Measurements from ENCODE around the gene KXD1. TPM values are rescaled to one million over a fixed set of nuclear protein-coding genes. Genes with fewer than 3 reads are reported as not detected.

Gene KXD1
- polyA plus RNA-seq, 1 of the 3 experiments (the other 2 are of a cell fraction) = 151 TPM

- Histone ChIP-seq H3K9me3 (no peaks in the 10 kb centered on the region), H3K9ac (no peak overlapping the region), H4K20me1 (ENCODE audit: insufficient read depth) (peaks cover 100% of the 10 kb centered on the region), H3F3A (replicated peaks; ENCODE audit: insufficient read depth) (no peaks in the 10 kb centered on the region), H3K79me2 (ENCODE audit: insufficient read depth) (peaks cover 98% of the 10 kb centered on the region), H2AFZ (ENCODE audit: low read depth) (no peak overlapping the region), H3K36me3 (replicated peaks in 1 of 2; ENCODE audit: control insufficient read depth in 1 of 2, insufficient read depth in 2 of 2, low read length in 1 of 2) (no peaks in the 10 kb centered on the region), H3K27me3 (ENCODE audit: insufficient read depth) (no peaks in the 10 kb centered on the region), H3K4me2 (no peak overlapping the region), H3K4me3 (ENCODE audit: low read depth in 2 of 2, low read length in 1 of 2) (no peak overlapping the region), H3K4me1 (ENCODE audit: control insufficient read depth in 1 of 2, insufficient read depth in 2 of 2, low read depth in 1 of 2, low read length in 1 of 2) (peaks cover 0 to 53% of the 10 kb centered on the region in 2 experiments; a peak in 1 of 4 replicates), H3K27ac (ENCODE audit: low read depth in 2 of 2, low read length in 1 of 2) (no peak overlapping the region; a peak in 1 of 4 replicates), H3K9me2 (no peaks in the 10 kb centered on the region)
- ChIA-PET CTCF (interaction anchor here (1.2 to 5.1 kb wide), 4 partner anchors 12 to 47 kb away, joined by 3 to 58 read pairs (median 8); partner anchors contain the start of gene ELL), POLR2A (interaction anchor here (0.9 kb wide), 2 partner anchors 10 to 12 kb away, joined by 3 read pairs; no protein-coding TSS in a partner anchor)
- DNase-seq = no peak
- TF ChIP-seq RFX5 (IDR thresholded peaks at IDR 0.05; ENCODE audit: low read length) (no peak), MEF2A (IDR thresholded peaks at IDR 0.05; ENCODE audit: borderline replicate concordance, low read depth) (no peak), FOXM1 (IDR thresholded peaks at IDR 0.05; ENCODE audit: low read depth) (no peak), TAF1 (IDR thresholded peaks at IDR 0.05; ENCODE audit: borderline replicate concordance, low read depth, low read length) (no peak), FOSL2 (IDR thresholded peaks at IDR 0.05; ENCODE audit: borderline replicate concordance, low read depth) (no peak), MXI1 (IDR thresholded peaks at IDR 0.05; ENCODE audit: low read depth, low read length) (no peak), GATA2 (CRISPR knock-in tag; IDR thresholded peaks at IDR 0.05) (no peak), YY1 (IDR thresholded peaks at IDR 0.05; ENCODE audit: low read depth) (no peak), SMC3 (IDR thresholded peaks at IDR 0.05; ENCODE audit: low read depth, low read length) (no peak), FOXJ3 (CRISPR knock-in tag; IDR thresholded peaks at IDR 0.05) (no peak), NFIC (IDR thresholded peaks at IDR 0.05; ENCODE audit: borderline replicate concordance) (no peak), IRF3 (IDR thresholded peaks at IDR 0.05; ENCODE audit: low read depth, low read length) (no peak), JUND (IDR thresholded peaks at IDR 0.05) (no peak), RXRA (IDR thresholded peaks at IDR 0.05; ENCODE audit: borderline replicate concordance, low read depth) (no peak)
- TF ChIP-seq, protein P1, sequence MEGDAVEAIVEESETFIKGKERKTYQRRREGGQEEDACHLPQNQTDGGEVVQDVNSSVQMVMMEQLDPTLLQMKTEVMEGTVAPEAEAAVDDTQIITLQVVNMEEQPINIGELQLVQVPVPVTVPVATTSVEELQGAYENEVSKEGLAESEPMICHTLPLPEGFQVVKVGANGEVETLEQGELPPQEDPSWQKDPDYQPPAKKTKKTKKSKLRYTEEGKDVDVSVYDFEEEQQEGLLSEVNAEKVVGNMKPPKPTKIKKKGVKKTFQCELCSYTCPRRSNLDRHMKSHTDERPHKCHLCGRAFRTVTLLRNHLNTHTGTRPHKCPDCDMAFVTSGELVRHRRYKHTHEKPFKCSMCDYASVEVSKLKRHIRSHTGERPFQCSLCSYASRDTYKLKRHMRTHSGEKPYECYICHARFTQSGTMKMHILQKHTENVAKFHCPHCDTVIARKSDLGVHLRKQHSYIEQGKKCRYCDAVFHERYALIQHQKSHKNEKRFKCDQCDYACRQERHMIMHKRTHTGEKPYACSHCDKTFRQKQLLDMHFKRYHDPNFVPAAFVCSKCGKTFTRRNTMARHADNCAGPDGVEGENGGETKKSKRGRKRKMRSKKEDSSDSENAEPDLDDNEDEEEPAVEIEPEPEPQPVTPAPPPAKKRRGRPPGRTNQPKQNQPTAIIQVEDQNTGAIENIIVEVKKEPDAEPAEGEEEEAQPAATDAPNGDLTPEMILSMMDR (IDR thresholded peaks at IDR 0.05) = no peak
- TF ChIP-seq, protein P2, sequence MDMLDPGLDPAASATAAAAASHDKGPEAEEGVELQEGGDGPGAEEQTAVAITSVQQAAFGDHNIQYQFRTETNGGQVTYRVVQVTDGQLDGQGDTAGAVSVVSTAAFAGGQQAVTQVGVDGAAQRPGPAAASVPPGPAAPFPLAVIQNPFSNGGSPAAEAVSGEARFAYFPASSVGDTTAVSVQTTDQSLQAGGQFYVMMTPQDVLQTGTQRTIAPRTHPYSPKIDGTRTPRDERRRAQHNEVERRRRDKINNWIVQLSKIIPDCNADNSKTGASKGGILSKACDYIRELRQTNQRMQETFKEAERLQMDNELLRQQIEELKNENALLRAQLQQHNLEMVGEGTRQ (IDR thresholded peaks at IDR 0.05; ENCODE audit: borderline replicate concordance, low read depth, low read length) = no peak
- TF ChIP-seq, protein P3, sequence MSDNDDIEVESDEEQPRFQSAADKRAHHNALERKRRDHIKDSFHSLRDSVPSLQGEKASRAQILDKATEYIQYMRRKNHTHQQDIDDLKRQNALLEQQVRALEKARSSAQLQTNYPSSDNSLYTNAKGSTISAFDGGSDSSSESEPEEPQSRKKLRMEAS (IDR thresholded peaks at IDR 0.05; ENCODE audit: low read depth) = no peak
- WGBS (ENCODE audit: low lambda C conversion rate) = 94% methylated on average over 7 of the region's 7 CpGs
These were observed 49.1 kb upstream of the KXD1 start for GRCh38 chr19:18508585-18508984.

All from SK-N-SH (cell line).